M059J (cell line): ENCODE results near the gene ATP11A. TPM values are rescaled to one million over a fixed set of nuclear protein-coding genes. Genes with fewer than 3 reads are reported as not detected.
"Not testable (repeated sequence)": the region's sequence is repeated elsewhere in the genome, so short reads cannot be mapped to it uniquely, and the experiment has no call there.

Source experiments
- DNase-seq: peaks from one replicate; pipeline ENCODE4 v3.0.0-alpha.2; 2012; ENCODE audit warnings: low read depth
- total RNA-seq: library from RNA; depleted of rRNA; stranded (reverse); fragments of >200 nt; shearing (Covaris generic); gene quantifications from 2 replicates; pipeline ENCODE4 v1.2.3, GENCODE V29; 2014

Gene ATP11A
- total RNA-seq, 1 experiment from 2014 or later: 6.0 TPM

DNA sequence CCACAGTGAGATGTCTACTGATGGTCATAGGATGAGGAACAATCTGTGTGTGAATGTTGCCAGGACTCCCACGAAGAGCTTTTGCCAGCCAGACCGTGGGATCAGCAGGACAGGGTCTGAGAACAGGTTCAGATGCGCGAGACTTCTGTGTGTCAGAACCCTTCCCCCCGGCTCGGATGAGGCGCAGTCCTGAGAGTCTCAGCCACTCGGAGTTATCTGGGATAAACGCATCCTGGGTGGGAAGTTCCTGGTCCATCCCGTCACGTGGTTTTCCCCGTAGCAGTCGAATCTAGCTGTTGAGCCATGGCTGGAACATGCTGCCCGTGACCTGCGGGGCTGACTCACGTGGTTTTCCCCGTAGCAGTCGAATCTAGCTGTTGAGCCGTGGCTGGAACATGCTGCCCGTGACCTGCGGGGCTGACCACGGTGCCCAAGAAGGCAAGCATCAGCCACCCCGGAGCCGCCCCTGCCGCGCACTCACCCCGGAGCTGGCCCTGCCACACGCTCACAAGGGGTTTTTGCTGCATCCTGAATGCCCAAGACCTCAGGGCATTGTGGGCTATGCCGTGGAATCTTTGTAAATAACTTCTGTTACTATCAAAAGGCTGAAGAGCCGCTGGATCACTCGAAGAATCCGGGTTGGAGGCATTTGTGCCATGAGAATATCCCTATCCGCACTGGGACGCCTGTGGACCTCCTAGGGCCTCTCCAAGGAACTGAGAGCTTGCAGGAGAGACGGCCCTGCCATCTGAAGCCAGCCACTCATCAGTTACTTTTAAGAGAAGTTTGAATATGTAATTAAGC is 148.4 kb downstream of the ATP11A start:
- DNase-seq: no peak

- no peak for DNase-seq
Observed at GRCh38 chr13:112838842-112839117, 148.9 kb downstream of the ATP11A start.

DNA sequence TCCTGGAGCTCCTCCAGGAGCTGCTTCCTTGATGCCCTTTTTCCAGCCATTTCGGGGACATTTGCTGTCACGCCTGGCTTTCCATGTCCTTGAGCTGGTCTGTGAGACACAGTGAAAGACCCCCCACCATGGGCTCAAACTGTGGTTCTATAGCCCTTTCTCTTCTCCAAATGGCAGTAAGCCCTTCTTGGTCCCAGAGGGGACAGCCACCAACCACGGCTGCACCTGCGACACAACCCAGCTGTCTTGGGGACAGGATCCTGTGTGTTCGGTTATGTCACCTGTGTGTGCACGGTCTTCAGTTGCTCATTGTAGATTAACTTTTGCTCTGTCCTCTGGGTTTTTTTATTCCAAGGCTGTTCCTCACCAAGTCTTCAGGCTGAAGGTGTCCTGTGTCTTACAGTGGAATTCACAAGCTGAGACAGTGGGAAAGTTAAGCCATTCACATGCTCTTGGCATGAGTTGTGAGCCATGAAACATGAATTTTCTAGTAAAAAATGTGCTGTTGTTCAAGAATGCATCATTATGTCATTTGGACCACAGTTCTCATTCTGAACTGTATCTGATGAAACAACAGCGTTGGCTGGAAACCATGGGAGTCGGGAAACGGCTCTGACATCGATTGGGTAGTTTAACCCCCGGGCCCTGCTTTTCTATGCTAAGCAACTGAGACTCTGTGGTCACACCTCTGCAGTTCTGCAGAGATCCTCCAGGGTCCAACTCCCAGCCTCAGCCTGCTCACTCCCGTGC is 149.7 kb downstream of the ATP11A start:
- DNase-seq: no peak

GRCh38 chr13:112840472-112841302 is 150.8 kb downstream of the ATP11A start:
- no peak for DNase-seq

GRCh38 chr13:112841303-112842015 is 151.6 kb downstream of the ATP11A start:
- DNase-seq: not testable (repeated sequence)

DNA sequence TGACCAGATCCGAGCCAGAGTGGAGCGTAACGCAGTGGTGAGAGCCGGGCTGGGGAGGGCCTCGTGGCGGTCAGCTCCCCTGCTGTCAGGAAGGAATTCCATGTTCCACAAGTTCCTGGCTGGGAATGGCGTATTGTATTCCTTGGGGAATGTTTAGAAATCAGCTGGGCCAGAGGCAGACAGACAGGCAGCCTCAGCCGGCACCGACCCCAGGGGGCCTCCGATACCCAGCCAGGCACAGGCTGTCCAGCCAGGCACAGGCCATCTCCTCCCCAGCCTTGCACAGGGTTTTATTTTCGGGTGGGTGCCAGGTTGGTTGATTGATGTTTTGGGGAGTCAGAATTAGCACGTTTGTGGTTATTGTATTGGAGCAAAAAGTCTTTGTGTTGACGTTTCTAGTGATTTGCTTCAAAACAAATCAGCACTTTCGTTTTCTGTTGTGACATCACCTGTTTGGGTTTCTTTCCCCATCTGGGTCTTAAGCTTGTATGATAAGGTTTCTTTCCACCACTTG is 152.6 kb downstream of the ATP11A start:
- DNase-seq: no peak

GRCh38 chr13:112842931-112843391 is 153.1 kb downstream of the ATP11A start:
- no peak for DNase-seq

DNA sequence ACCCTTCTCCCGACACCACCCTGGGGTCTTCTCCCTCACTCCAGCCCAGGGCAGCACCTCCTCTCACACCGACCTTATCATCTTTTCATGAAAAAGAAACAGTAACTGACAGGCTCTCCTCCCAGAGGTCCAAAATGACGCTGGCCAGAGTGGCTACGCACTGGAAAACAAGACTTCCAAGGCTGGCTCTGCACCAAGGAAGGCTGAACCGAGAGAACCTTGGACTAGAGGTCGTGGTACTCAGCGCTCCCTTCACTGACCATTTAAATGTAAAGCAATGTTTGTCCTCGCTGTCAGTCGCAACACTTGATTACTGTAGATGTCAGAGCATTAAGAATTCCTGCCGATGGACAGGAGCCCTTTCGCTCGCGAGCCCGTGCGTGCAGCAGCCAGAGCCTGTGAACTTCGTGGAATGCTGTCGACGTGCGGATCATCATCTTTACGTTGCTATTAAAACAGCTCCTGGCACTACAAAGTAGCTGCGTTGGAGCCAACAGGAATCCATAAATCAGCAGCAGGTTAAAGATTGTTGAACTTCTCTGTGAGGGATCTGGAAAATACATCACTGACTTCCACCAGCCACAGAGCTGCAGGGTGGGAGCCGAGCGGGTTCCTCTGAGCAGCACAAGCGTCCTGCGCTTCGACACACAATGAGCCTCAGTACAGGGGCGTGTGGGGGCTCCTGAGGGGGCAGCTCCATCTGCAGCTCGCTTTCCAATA is 153.7 kb downstream of the ATP11A start:
- no peak for DNase-seq

- no peak for DNase-seq
Observed at GRCh38 chr13:112844411-112844810, 154.6 kb downstream of the ATP11A start.

GRCh38 chr13:112844879-112845278 is 155.0 kb downstream of the ATP11A start:
- no peak for DNase-seq

DNA sequence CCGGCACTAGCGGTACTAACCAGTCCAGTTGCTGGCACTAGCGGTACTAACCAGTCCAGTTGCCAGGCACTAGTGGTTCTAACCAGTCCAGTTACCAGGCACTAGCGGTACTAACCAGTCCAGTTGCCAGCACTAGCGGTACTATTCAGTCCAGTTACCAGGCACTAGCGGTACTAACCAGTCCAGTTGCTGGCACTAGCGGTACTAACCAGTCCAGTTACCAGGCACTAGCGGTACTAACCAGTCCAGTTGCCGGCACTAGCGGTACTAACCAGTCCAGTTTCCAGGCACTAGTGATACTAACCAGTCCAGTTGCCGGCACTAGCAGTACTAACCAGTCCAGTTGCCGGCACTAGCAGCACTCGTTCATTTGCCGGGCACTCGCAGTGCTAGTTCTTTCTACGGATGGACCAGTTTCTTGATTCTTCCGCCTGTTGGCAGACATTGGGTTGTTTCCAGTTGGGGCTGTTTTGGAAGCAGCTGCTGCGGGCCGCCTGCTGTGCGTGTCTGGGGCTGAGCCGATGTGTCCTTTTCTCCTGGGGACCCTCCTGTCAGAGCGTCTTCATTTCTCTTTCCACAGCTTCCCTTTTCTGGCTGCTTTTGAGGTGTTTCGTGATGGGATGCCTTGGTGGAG is 155.8 kb downstream of the ATP11A start:
- DNase-seq: no peak

- no peak for DNase-seq
Observed at GRCh38 chr13:112846411-112847115, 156.7 kb downstream of the ATP11A start.

- DNase-seq: peak; percentile 6
Observed at GRCh38 chr13:112849500-112849899, 159.7 kb downstream of the ATP11A start.

DNA sequence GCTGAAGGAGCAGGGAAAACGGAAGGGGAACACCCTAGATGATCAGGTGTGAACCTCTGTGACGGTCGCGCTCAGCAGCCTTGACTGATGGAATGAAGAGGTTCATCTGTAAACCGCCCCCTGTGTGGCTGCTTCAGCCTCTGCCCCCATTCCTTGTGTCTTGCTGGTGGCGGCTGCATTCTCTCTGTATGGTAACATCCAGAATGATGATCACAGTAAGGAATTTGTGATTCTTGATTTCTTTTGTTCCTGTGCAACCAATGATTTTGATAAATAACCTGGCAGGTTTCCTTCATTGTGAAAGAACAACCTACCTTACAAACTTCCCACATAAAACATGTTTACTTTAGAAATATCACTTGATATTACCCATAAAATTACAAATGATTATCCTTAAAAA is 160.4 kb downstream of the ATP11A start:
- no peak for DNase-seq

DNA sequence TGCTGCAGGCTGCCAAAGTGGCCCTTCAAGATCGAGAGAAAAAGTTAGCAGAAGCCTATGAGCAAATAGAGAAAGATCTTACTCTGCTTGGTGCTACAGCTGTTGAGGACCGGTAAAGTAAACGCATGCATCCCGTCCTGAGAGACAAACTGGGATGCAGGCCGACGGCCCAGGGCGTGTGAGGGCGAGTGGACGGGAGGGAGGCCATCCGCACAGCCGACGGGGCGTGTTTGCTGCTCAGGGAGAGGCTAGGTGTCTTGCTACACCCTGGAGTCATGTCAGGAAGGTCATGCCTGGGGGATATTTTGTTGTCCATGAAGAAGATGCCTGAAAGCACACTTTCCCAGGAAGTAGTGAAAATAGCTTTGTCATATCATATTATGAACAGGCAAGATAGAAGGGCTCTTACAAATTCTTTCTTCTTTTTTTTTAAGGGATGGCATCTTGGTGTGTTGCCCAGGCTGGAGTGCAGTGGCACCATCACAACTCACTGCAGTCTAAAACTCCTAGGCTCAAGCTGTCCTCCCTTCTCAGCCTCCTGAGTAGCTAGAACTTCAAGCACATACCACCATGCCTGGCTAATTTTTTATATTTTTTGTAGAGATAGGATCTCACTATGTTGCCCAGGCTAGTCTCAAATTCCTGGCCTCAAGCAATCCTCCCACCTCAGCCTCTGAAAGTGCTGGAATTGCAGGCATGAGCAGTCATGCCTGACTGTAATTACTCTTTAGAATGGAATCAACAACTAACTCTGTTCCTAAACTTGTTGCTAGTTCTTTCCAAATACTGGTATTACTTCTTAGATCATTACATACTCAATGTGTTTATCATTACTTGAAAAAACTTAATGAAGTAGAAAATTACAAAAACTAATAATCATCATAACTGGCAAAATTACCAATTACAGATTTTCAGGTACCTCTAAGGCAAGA is 161.5 kb downstream of the ATP11A start:
- DNase-seq: no peak

- DNase-seq: no peak
Observed at GRCh38 chr13:112852392-112852791, 162.6 kb downstream of the ATP11A start.

DNA sequence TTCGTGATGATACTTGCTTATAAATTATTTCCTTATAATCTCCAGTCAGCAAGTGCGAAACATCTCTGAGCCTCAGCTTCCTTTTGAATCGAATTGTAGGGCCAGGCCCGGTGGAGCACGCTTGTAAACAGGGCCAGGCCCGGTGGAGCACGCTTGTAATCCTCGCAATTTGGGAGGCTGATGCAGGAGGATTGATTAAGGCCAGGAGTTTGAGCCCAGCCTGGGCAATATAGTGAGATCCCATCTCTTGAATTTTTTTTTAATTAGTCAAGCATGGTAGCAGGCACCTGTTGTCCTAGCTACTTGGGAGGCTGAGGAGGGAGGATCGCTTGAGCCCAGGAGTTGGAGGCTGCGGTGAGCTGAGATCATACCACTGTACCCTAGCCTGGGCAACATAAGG is 163.0 kb downstream of the ATP11A start:
- no peak for DNase-seq

- DNase-seq: no peak
Observed at GRCh38 chr13:112854321-112854720, 164.5 kb downstream of the ATP11A start.

DNA sequence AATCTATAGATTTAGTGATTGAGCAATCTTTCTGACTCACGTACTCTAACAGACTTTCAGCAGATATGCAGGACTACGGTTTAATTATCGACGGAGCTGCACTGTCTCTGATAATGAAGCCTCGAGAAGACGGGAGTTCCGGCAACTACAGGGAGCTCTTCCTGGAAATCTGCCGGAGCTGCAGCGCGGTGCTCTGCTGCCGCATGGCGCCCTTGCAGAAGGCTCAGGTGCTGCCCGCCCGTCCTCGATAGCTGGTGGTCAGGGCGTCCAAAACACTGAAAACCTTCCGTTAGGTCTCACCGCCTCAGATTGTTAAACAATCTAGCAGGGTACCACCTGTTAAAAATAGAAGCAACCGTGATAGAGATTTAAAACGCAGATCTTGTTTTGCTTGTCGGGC is 166.0 kb downstream of the ATP11A start:
- DNase-seq: no peak
